ENCODE results near the gene SHC1.
"Not testable (repeated sequence)": the region's sequence is repeated elsewhere in the genome, so short reads cannot be mapped to it uniquely, and the experiment has no call there.

Gene SHC1

DNA sequence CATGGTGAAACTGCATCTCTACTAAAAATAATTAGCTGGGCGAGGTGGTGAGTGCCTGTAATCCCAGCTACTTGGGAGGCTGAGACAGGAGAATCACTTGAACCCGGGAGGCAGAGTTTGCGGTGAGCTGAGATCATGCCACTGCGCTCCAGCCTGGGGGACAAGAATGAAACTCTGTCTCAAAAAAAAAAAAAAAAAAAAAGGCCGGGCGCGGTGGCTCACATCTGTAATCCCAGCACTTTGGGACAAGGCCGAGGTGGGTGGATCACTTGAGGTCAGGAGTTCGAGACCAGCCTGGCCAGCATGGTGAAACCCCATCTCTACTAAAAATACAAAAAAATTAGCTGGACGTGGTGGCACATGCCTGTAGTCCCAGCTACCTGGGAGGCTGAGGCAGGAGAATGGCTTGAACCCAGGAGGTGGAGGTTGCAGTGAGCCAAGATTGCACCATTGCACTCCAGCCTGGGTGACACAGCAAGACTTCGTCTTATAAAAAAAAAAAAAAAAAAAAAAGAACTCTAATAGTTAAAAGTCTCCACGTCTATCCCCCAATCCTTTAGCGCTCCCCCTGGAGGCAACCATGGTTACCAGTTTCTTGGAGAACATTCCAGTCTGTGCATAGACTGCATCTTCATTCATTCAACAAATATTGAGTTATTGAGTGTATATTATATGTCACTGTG is 24.9 kb upstream of the SHC1 start:
- DNase-seq (ENCODE audit: low read depth in 2 of 2), result not testable (repeated sequence)

DNA sequence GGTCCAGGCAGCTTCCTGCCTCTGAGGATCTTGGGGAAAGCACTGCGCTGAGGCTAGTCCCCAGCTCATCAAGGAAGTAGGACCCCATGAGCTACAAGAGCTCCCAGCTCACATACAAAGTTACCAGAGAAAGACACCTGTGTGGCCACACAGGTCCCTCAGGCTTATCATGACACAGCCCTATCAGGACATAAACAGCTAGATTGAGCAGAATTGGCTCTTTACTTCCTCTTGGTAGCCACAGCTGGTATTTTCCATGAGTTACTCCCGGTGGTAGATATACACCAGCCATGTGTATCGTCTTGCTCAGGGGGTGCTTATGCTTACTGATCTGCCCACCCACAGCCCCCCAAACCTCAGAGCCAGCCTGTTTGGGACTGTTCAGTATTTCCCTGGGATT is 24.0 kb upstream of the SHC1 start:
- no peak for DNase-seq (ENCODE audit: low read depth in 2 of 2)

DNA sequence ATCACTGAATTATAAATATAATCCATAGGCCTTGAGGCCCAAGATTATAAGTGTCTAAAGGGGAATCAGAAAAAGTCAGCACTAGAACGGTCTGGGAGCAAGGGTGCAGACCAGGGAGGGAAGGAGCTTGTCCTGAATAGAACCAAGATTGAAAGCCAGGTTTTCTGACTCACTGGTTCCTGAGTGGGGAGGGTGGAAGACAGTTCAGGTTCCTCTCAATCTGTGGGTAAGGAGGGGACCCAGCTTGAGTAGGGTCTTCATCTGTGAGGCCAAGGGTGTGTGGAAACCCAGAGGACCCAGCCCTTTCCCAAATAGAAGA is 23.7 kb upstream of the SHC1 start:
- DNase-seq (ENCODE audit: low read depth in 2 of 2), result no peak

DNA sequence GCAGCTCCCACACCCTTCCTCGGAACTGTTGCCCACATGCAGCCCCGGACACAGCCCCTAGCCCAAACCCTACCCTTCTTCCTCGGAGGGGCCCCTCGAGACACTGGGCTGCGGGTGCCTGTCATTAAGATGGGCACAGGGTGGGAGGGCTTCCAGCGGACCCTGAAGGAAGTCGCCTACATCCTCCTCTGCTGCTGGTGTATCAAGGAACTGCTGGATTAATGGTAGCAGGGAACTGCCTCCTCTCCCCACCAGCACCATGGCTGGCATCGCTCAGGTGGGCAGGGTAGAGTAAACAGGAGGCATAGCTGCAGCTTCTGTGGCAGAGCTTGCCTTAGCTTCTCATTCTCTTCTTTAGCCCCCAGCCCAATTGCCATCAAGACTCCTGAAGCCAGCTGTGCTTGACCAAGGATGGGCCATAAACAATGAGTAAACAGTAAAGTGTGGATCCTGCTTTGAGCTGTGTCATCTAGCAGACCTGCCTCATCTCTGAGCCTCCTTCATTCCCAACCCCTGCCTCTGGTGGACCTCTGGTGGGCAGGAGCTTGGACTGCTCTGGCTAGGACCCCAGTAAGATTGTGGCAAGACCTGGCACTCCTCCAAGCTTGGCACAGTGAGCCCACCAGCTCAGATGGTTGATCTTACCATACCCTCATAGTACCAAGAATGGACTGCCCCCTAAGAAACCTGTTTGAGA is 23.2 kb upstream of the SHC1 start, which contains the start of gene LENEP:
Gene LENEP, plus strand, starts transcription at position 15 of the 697 bp plus-strand sequence. Its CDS starts 22 bp downstream, at position 37.
- no peak for DNase-seq (ENCODE audit: low read depth in 2 of 2)

DNA sequence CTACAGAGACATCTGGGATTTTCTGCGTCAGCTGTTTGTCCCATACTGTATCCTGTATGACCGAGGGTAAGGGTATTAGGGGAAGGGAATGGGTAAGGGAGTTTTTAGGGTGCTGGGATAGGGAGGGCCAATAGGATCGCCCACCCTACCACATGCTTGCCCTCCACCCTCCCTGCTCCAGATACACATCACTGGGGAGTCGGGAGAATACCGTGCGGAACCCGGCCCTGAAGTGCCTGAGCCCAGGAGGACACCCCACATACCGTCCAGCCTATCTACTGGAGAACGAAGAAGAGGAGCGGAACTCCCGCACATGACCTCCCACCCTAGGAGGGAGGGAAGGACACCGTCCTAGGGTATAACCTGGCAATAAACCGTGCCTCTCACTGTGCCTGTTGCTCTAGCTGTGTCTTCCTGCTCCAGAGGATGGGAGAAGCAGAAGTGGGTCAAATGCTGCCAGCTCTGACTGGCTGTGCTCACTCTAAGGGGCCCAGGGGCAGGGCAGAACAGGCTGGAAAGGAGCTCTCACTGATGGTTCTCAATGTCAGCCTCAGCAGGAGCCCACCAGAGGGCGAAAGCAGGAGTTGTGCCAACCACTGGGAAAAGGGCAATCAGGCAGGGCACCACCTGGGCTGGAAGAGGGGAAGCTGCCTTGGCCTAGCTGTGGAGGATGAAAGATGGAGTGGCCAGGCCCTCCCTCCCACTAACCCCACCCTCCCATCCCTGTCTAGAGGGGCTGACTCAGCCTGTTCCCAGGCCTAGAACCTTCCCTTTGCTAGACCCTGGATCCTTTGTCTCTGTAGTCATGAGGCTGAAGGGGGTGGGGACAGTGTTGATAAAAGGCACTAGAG is 22.4 kb upstream of the SHC1 start:
- no peak for DNase-seq (ENCODE audit: low read depth in 2 of 2)

DNA sequence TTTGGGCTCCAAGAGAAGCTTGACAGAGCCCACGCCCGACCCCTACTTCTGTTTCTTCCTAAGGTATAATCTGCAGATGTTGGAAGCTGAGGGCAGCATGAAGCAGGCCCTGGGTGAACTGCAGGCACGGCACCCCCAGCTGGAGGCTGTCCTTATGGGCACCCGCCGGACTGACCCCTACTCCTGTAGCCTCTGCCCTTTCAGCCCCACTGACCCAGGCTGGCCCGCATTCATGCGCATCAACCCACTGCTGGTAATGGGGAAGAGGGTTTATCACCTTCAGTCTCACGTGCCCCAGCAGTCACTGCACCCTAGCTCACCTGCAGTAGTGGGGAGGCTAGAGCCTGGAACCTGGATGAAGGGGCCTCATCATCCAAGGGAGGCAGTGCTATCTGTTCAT is 19.7 kb upstream of the SHC1 start:
- no peak for DNase-seq (ENCODE audit: low read depth in 2 of 2)

DNA sequence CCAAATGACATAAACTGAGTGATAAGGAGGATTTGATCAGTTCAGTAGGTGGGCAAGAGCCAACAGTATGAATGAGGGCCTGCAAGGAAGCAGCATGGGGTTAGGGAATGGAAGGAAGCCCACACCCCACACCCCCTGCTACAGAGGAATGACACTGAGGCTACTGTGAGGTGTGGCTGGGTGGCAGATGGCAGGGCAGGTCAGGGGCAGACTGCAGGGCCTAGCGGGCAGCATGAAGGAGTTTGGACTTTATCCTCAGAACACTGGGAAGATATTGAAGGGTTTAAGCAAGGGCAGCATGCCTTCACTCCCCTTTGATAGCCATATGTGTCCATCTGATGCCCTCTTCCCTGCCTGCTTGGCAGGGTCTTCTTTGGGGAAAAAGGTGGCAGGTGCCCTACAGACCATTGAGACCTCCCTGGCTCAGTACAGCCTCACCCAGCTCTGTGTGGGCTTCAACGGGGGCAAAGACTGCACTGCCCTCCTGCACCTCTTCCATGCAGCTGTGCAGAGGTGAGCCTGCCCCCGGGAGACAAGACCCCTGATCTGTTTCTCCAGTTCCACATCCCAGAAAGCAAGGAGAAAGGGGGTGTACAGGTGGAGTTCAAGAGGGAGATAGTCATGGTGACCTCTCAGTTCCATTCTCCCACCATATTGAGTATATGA is 18.8 kb upstream of the SHC1 start:
- DNase-seq (ENCODE audit: low read depth in 2 of 2), result no peak

DNA sequence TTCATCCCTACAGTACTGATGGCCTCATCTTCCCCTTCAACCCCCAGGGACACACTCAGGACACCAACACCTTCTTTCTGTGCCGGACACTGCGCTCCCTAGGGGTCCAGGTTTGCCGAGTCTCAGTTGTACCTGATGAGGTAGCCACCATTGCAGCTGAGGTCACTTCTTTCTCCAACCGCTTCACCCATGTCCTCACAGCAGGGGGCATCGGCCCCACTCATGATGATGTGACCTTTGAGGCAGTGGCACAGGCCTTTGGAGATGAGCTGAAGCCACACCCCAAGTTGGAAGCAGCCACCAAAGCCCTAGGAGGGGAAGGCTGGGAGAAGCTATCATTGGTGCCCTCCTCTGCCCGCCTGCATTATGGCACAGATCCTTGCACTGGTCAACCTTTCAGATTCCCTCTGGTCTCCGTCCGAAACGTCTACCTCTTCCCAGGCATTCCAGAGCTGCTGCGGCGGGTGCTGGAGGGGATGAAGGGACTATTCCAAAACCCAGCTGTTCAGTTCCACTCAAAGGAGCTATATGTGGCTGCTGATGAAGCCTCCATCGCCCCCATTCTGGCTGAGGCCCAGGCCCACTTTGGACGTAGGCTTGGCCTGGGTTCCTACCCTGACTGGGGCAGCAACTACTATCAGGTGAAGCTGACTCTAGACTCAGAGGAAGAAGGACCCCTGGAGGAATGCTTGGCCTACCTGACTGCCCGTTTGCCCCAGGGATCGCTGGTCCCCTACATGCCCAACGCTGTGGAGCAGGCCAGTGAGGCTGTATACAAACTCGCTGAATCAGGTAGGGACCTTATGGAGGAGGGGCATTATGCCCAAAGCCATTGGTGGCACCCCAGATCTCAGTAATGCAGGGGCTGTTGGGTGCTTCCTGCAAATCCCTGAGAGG is 17.8 kb upstream of the SHC1 start:
- DNase-seq (ENCODE audit: low read depth in 2 of 2), result no peak

DNA sequence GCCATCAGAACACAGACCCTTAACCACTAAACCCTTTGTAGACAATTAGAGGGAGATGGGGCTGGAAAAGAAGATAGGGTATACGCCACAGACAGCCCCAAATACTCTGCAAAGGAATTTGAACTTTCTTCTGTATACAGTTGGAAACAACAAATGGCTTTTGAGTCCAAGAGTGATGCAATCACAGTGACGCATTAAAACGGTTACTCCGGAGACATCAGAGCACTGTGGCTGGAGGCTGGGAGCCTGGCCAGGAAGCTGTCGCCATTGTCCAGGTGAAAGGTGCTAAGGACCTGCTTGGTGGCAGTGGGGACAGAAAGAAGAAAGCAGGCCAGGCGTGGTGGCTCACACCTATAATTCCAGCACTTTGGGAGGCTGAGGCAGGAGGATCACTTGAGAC is 16.8 kb upstream of the SHC1 start:
- no peak for DNase-seq (ENCODE audit: low read depth in 2 of 2)

DNA sequence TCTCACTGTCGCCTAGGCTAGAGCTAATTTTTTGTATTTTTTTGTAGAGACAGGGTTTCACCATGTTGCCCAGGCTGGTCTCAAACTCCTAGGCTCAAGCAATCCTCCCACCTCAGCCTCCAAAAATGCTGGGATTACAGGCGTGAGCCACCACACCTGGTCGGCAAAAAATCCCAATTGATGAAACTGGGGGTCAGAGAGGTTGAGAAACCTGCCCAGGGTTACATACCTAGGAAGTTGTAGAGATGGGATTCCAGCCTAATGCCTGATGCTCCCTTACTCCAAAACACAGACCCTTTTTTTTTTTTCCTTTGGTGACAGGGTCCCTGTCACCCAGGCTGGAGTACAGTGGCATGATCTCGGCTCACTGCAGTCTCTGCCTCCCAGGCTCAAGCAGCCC is 16.2 kb upstream of the SHC1 start:
- not testable (repeated sequence) for DNase-seq (ENCODE audit: low read depth in 2 of 2)

DNA sequence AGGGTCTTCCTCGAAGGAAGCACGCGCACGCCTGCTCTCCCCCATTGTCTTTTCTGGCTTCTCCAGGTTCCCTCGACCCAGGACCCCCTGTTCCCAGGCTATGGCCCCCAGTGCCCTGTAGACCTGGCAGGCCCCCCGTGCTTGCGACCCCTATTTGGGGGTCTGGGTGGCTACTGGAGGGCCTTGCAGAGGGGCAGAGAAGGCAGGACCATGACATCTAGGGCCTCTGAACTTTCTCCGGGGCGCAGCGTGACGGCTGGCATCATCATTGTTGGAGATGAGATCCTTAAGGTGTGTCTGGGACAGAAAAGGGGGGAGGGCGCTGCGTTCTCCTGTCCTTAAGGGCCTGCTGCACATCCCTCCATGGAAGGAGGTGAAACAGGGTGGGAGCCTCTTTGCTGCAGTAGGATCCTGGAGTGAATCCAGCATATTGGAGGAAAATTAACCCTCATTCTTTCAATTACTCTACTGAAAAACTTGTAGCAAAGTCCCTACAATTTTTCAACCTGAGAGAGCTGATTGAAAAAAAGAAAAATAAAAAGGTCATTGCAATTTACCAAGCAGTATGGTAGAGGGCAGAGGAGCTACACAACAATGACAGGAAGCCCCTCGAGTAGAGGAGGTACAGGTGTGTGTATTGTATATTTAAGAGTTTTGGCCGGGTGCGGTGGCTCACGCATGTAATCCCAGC is 13.4 kb upstream of the SHC1 start:
- no peak for DNase-seq (ENCODE audit: low read depth in 2 of 2)

DNA sequence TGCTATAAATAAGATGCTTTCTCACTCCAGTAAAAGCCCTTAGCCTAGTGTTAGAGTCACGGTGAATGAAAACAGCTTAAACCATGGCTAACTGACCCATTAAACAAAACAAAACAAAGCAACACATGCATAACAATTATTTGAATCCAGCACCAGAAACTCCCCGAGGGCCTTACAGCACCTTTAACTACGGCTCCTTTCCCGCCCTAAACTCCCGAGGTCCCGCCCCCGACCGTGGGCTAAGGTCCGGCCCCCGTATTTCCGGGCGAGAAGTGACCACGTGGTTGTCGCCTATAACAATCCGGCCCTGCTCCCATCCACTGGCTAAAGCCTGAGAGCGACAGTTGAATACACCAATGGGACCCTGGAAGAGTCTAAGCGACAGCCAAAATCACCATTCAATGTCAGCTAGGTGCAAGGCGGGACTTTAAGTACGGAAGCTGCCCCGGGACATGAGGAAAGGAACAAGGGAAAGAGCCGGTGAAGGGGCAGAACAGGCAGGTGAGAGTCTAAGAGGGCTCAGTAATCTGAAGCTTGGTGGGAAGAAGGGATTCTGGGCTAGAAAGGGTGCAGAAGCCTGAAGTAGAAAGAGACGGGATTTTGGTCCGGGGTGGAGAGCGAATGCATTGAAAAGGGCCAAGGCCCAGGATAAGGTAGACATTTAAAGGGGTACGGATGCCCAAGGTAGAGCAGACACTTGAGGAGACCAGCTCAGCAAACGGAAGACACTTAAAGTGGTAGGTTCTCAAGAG is 12.5 kb upstream of the SHC1 start, which contains the start of gene FLAD1:
Gene FLAD1, plus strand, starts transcription at position 448 of the 752 bp plus-strand sequence. CDS start 351 bp downstream, outside the sequence.
- peak; percentile 85 to 95 for DNase-seq (ENCODE audit: low read depth in 2 of 2)

DNA sequence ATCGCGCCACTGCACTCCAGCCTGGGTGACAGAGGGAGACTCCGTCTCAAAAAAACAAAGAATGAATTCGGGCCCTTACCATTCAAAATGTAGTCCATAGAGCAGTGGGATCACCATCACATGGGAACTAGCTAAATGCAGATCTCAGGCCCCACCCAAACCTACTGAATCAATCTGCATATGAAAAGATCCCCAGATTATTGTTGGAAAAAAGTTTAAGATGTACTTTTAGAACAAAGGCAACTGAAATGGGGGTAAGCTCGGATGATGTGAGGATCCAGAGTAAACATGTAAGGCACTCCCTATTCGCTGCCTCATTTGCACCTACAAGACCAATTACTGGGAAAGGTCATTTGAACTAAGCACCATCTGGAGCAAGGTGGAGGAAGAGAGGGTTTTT is 11.8 kb upstream of the SHC1 start:
- DNase-seq (ENCODE audit: low read depth in 2 of 2), result no peak

DNA sequence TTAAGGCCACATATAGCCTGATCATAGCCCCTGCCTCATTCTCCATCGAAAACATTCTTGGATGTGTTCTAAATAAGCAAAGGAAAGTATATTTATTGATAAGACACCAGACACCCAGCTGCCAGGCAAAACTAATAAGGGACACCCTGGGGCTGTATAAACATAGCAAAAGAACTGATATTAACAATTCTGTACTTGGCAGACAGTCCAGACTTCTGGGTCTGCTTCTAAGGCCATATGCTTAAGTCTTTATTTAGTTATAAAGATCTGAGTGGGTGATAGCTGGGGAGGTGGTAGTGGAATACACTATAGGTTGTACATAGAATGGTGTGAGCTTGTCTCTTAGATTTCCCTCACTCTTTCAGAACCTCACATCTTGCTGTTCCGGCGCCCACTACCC is 7.8 kb upstream of the SHC1 start:
- DNase-seq (ENCODE audit: low read depth in 2 of 2), result no peak

DNA sequence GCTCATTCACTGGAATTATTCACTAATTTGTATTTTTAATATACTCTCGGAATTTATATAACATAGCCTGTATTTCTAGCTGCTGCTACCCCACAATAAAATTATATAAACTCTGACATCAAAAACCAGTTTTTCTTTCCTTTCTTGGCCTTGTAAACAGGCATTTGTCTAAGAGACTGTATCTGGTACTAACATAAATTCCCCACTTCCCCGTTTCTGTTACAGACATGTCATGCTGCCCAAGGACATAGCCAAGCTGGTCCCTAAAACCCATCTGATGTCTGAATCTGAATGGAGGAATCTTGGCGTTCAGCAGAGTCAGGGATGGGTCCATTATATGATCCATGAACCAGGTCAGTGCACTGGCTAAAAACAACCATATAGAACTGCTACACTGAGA is 7.2 kb upstream of the SHC1 start:
- not testable (repeated sequence) for DNase-seq (ENCODE audit: low read depth in 2 of 2)

DNA sequence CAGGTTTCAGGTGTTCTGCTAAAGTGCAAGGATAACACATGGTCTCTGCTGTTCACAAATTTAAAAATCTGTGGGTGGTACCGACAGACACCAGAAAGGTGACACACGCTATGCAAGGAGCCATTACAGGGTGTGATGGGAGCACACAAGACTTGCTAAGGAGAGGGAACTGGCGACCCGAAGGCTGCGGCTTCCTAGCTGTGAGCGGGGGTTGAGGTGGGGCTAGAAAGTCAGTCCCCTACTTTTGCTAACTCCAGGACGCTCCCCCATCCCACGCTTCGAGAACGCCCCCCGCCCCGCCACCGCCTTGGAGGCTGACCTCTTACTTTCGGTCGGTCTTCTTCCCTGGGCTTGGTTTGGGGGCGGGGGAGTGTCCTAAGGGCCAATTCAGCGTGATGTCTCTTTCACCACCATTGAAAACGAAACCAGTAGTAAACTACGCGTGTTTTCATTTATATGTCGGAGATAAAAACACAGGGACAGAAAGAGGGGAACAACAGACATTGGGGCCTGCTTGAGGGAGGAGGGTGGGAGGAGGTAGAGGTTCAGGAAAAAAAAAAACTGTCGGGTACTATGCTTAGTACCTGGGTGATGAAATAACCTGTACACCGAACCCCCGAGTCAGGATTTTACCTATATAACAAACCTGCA is 5.0 kb upstream of the SHC1 start:
- peak; percentile 32 to 39 for DNase-seq (ENCODE audit: low read depth in 2 of 2)

DNA sequence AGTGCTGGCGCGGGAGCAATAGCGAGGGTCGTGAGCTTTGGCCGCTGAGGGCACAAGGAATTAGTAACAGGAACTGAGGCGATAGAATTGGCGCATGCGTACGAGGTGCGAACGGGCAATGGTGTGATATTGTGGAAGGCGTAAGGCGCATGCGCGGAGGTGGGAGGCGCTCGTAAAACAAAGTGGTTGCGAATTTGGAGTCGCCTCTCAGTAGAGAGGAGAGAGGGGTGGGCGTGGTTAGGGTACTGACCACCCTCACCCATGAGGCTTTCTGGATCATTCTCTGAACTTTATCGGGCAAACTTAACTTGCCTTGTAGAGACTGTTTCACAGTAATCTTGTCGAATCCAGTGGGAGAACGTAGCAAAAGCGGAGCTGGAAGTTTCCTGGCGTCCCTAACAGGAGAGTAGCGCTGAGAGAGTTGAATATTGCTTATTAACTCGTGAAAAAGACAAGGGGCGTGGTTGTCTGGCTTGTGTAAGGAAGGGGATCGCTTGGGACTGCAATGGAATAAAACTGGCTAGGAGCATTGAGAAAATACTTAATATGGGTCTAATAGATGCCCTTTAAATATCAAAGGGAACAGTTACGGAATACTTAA is 4.4 kb upstream of the SHC1 start:
- peak; percentile 87 to 88 for DNase-seq (ENCODE audit: low read depth in 2 of 2)

DNA sequence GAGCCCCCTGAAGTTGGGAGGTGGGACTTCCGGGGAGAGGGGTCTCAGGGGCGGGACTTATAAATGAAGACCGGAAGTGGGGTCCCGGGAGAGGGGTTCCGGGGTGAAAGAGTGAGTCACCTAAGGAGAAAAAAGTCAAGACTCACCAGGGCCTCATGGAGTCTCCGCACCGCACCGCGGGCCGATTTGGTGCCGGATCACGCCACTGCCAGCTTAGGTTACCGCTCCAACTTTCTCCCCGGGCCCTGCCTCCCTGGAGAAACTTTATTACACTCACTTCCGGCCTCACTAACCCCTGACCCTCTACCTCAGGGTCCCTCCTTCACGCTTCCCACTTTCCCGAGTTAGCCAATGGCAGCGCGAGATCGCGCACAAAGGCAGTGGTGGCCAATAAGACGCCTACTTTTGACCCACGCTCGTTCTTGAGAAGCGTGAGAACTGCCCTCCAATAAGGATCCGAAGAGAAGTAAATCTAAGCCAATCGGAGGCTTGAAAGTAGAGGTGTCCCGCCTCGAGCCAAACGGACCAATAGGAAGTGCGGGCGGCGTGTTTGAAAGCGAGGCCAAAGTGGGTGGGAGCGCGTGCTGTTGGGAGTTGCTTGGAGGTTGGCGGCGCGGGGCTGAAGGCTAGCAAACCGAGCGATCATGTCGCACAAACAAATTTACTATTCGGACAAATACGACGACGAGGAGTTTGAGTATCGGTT is 3.7 kb upstream of the SHC1 start, which contains the start of gene CKS1B:
Gene CKS1B, plus strand, starts transcription at position 580 of the 706 bp plus-strand sequence. Its CDS starts 65 bp downstream, at position 645.
- peak; percentile 90 to 94 for DNase-seq (ENCODE audit: low read depth in 2 of 2)

Measured in stimulated activated CD8-positive, alpha-beta memory T cell treated with anti-CD3 and anti-CD28 coated beads, Interleukin-15, amount 100 ng/mL, for 4 hours (primary cell).